Esophagus squamous epithelium (tissue), 4 donors: ENCODE data around the gene SCYL3.

Source experiments
- CTCF ChIP-seq, 6 experiments: fragments of 450-650 bp in 4 of 6; fragments of 200-600 bp in 2 of 6; sonication (generic) in 2 of 6; IDR thresholded peaks; one replicate each; pipeline ENCODE4 v1.5.1; 2016 to 2019; ENCODE audit warnings: antibody characterized with exemption in 6 of 6, mild to moderate bottlenecking in 4 of 6, moderate library complexity in 4 of 6
- POLR2A ChIP-seq, 4 donors: fragments of 450-650 bp; IDR thresholded peaks; one replicate each; pipeline ENCODE4 v1.6.1; 2017; ENCODE audit warnings: antibody characterized with exemption in 4 of 4, mild to moderate bottlenecking in 4 of 4, moderate library complexity in 3 of 4

GRCh38 chr1:169928438-169929209, 34.9 kb upstream of the SCYL3 start:
- TF ChIP-seq CTCF (IDR thresholded peaks at IDR 0.05) (peak; percentile 25 to 75 (median 60)), POLR2A (IDR thresholded peaks at IDR 0.05) (no peak)
